Bronchial epithelial cell (primary cell): ENCODE results near the gene EN1. TPM values are rescaled to one million over a fixed set of nuclear protein-coding genes. Genes with fewer than 3 reads are reported as not detected.

Experiments used
- DNase-seq: peaks from one replicate; pipeline ENCODE4 v3.0.0-alpha.2; 2010; ENCODE audit warnings: low read depth
- FAIRE-seq: peaks from 2 replicates; lab custom pipeline; 2011; peaks lifted over from hg19 to GRCh38; lab: Jason Lieb, UNC
- H3K27me3 ChIP-seq: 2 replicates; pipeline ENCODE4 v1.5.1; 2011; ENCODE audit warnings: low read length; ENCODE audit not compliant: control insufficient read depth, insufficient read depth
- H3K36me3 ChIP-seq: 2 replicates; pipeline ENCODE4 v1.5.1; 2011; ENCODE audit warnings: low read length; ENCODE audit not compliant: control insufficient read depth, insufficient read depth
- H3K4me3 ChIP-seq: 2 replicates; pipeline ENCODE4 v1.5.1; 2011; ENCODE audit warnings: mild to moderate bottlenecking, low read depth, low read length, control low read depth
- CTCF ChIP-seq: IDR thresholded peaks from 2 replicates; pipeline ENCODE4 v1.5.1; 2011; ENCODE audit warnings: mild to moderate bottlenecking, moderate library complexity, low read length, control low read depth, inconsistent platforms; ENCODE audit not compliant: insufficient read depth, severe bottlenecking
- total RNA-seq: library from RNA; depleted of rRNA; stranded (reverse); fragments of >200 nt; gene quantifications from 2 replicates; pipeline ENCODE4 v1.2.1, GENCODE V29; 2014

EN1 gene
- total RNA-seq, 1 donor from 2014 or later = not detected

GRCh38 chr2:118833716-118834439 is 13.6 kb downstream of the EN1 start:
- FAIRE-seq (no peak), DNase-seq (no peak)
- Histone ChIP-seq H3K4me3 (no peak overlapping the region), H3K36me3 (no peaks in the 10 kb centered on the region), H3K27me3 (peaks cover 68% of the 10 kb centered on the region)
- no peak for TF ChIP-seq CTCF

DNA sequence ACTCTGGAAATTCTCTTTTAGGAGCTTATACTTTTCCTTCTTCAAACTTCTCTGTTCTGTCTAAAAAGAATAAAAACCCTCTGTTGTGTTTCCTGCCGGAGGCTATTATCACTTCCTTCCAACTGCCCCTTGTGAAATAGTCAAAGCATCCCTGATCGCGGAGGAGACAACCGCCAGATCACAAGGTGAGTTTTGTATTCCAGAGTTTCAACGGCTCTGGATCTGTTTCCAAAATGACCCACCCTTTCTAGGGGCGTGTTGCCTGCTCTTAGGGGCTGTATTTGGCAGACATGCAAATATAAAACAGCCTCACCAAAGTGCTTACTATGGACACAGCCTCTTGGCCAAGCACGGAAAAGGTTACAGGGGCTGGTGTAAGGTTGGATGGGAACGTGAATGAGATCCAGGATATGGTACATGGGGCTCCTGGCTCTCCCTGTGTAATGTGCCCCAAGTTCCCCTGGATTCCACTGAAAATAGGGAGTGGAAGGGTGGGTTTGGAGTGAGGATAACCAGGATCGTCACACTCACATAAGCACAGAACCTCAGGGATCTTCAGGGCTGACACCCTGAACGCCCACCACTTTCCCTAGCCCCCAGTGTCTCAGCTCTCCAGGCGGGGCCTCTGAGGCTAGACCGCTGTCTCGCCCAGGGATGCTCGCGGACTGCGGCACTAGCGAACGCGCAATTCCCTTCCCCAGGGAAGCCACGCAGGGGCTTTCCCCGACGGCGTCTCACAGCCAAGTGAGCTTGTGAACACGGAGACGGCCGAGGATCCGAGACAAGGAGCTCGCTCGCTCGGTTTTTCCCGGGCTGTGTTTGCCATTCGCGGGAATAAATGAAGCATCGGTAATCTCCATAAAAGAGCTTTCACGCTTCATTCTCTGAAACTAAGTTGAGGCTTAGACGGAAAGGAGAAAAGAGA is 14.4 kb downstream of the EN1 start:
- FAIRE-seq (no peak), DNase-seq (no peak)
- TF ChIP-seq CTCF = no peak
- Histone ChIP-seq H3K27me3 (peaks cover 62% of the 10 kb centered on the region), H3K4me3 (no peak overlapping the region), H3K36me3 (no peaks in the 10 kb centered on the region)

DNA sequence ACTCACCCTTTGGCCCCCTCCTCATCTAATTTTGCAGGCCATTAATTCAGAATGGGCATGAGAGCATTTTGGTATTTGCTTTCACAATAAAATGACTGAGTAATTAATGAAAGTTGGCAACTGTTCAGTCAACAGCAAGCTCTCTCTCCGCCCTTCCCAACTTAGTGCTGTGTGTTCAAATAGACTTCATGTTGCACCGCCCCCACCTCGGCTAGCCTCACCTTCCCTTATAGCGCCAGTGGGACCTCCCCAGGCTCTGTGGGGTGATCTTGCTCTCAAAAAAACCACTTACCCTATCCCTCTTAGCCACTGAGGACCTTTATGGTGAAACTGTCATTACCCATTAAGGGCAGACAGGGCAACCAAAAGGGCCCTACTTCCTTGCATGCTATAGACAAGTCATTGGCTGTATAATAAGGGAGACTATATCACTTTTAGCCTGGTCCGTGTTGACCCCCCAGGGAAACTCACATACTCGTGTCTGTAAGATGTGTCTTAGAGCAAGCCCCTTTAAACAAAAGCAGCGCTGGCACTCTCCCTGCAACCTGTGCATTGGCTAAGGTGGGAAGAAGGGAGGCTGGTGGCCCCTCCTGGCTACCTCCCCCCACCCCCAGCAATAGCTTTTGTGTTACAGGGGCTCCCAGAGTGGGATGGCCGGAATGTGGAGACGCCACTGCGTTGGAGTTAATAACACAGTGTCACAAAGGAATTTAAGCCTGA is 15.2 kb downstream of the EN1 start:
- Histone ChIP-seq H3K4me3 (no peak overlapping the region), H3K36me3 (no peaks in the 10 kb centered on the region), H3K27me3 (peaks cover 54% of the 10 kb centered on the region)
- DNase-seq = no peak
- no peak for FAIRE-seq
- TF ChIP-seq CTCF = no peak

DNA sequence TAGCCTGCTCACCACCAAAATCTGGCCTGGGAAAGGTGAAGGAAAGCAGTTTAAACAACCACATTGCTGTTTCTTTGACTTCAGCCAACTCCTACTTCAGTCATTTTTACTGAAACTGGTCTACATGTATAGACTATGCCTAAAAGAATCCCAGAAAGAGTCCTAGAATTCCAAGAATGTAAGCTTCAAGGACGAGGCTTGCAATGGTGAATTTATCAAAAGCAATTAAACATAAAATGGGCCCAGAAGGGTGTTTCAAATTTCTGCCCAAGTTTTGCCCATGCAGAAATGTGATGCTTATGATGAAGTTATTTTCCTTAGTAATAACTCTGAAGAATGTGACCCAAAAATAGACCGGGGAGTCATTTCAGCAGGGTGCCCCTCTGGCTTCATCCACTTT is 16.6 kb downstream of the EN1 start:
- H3K27me3 ChIP-seq = peaks cover 40% of the 10 kb centered on the region
- no peaks in the 10 kb centered on the region for H3K36me3 ChIP-seq
- H3K4me3 ChIP-seq = no peak overlapping the region
- FAIRE-seq = no peak
- no peak for TF ChIP-seq CTCF
- DNase-seq = no peak

GRCh38 chr2:118830118-118830517 is 17.3 kb downstream of the EN1 start:
- DNase-seq = no peak
- peaks cover 36% of the 10 kb centered on the region for H3K27me3 ChIP-seq
- no peak for FAIRE-seq
- no peak for TF ChIP-seq CTCF
- H3K36me3 ChIP-seq = no peaks in the 10 kb centered on the region
- no peak overlapping the region for H3K4me3 ChIP-seq
